PC-3 (cell line): ENCODE data around the gene ACAP3. TPM values are rescaled to one million over a fixed set of nuclear protein-coding genes. Genes with fewer than 3 reads are reported as not detected.
A peak's percentile ranks its signal among the peaks of the same experiment; 100 is the strongest.

Experiments
- ATAC-seq: fragments of 200-7000 bp; cut with Tn5 transposase; 2 replicates; pipeline ENCODE4 v1.9.1; 2020; ENCODE audit warnings: mild to moderate bottlenecking, moderate library complexity
- BruUV-seq: library from RNA; stranded (reverse); fragments of 400-500 nt; replicated peaks from 2 replicates; lab custom pipeline; 2021; lab: Mats Ljungman, UMichigan
- CTCF ChIA-PET: fragments of 300-600 bp; sonication (Branson Sonifier 250); formaldehyde crosslinking; loops from one replicate; lab custom pipeline; 2022; ENCODE audit warnings: antibody characterized with exemption; lab: Charles Lee
- POLR2A ChIA-PET: fragments of 300-600 bp; sonication (Branson Sonifier 250); formaldehyde crosslinking; loops from one replicate; lab custom pipeline; 2022; ENCODE audit warnings: antibody characterized with exemption; ENCODE audit not compliant: unreplicated experiment; lab: Charles Lee
- DNase-seq: peaks from one replicate; pipeline ENCODE4 v3.0.0-alpha.2; 2015
- H2AFZ ChIP-seq: fragments of 300-600 bp; sonication (generic); 2 replicates; pipeline ENCODE4 v1.6.0; 2016; ENCODE audit warnings: antibody characterized with exemption, low read length
- H3F3A ChIP-seq: fragments of 300-600 bp; sonication (generic); one replicate; pipeline ENCODE4 v1.6.0; 2017; ENCODE audit warnings: antibody characterized with exemption, low read length, control low read depth, mild to moderate bottlenecking; ENCODE audit not compliant: unreplicated experiment
- H3K27ac ChIP-seq: fragments of 300-600 bp; sonication (generic); 2 replicates; pipeline ENCODE4 v1.5.1; 2016; ENCODE audit warnings: mild to moderate bottlenecking, low read length
- H3K27me3 ChIP-seq: fragments of 300-600 bp; sonication (generic); 2 replicates; pipeline ENCODE4 v1.6.1; 2016; ENCODE audit warnings: low read length, mixed read lengths
- H3K36me3 ChIP-seq: fragments of 300-600 bp; sonication (generic); 2 replicates; pipeline ENCODE4 v1.6.1; 2016; ENCODE audit warnings: low read depth, mixed run types, low read length, mixed read lengths
- H3K4me1 ChIP-seq: fragments of 300-600 bp; sonication (generic); 2 replicates; pipeline ENCODE4 v1.5.1; 2016; ENCODE audit warnings: low read length; ENCODE audit not compliant: insufficient read depth
- H3K4me2 ChIP-seq: fragments of 300-600 bp; sonication (generic); 2 replicates; pipeline ENCODE4 v1.6.0; 2016; ENCODE audit warnings: low read length
- H3K4me3 ChIP-seq: fragments of 300-600 bp; sonication (generic); 2 replicates; pipeline ENCODE4 v1.5.1; 2016; ENCODE audit warnings: mild to moderate bottlenecking, low read length, mixed read lengths
- H3K79me2 ChIP-seq: fragments of 300-600 bp; sonication (generic); 2 replicates; pipeline ENCODE4 v1.6.1; 2017; ENCODE audit warnings: low read length, mixed read lengths
- H3K9ac ChIP-seq: fragments of 300-600 bp; sonication (generic); 2 replicates; pipeline ENCODE4 v1.6.0; 2016; ENCODE audit warnings: mild to moderate bottlenecking, low read length
- H3K9me2 ChIP-seq: fragments of 300-600 bp; sonication (generic); replicated peaks from 2 replicates; pipeline ENCODE4 v1.6.1; 2016; ENCODE audit warnings: mixed run types, low read length, mixed read lengths
- H3K9me3 ChIP-seq: fragments of 300-600 bp; sonication (generic); 2 replicates; pipeline ENCODE4 v1.6.1; 2016; ENCODE audit warnings: low read length, mixed read lengths
- H4K20me1 ChIP-seq: fragments of 300-600 bp; sonication (generic); 2 replicates; pipeline ENCODE4 v1.6.1; 2016; ENCODE audit warnings: low read length, mixed read lengths
- EZH2 ChIP-seq: fragments of 300-600 bp; sonication (generic); IDR thresholded peaks from one replicate; pipeline ENCODE4 v1.6.1; 2017; ENCODE audit warnings: antibody characterized with exemption, mild to moderate bottlenecking, low read length; ENCODE audit not compliant: unreplicated experiment
- EZH2phosphoT487 ChIP-seq: fragments of 300-600 bp; sonication (generic); IDR thresholded peaks from 2 replicates; pipeline ENCODE4 v1.6.1; 2018; ENCODE audit warnings: mild to moderate bottlenecking, antibody characterized with exemption, low read length, borderline replicate concordance
- intact Hi-C: fragments of 100-400 bp; cut with micrococcal nuclease; formaldehyde crosslinking; loops from 2 replicates; pipeline ENCODE4 v1.9.0; 2023
- total RNA-seq: library from RNA; depleted of rRNA; stranded (reverse); fragments of >200 nt; gene quantifications from 2 replicates; pipeline ENCODE4 v1.2.3, GENCODE V29; 2014
- TF ChIP-seq, protein P1 (sequence below): fragments of 300-600 bp; sonication (generic); conservative IDR thresholded peaks from 2 replicates; pipeline ENCODE4 v1.5.1; 2017; ENCODE audit warnings: antibody characterized with exemption, low read depth, mild to moderate bottlenecking, low read length

ACAP3 gene
- total RNA-seq, 1 experiment from 2014 or later, result 116 TPM

GRCh38 chr1:1259119-1259488 is 48.6 kb downstream of the ACAP3 start:
- peaks cover 59% of the 10 kb centered on the region for H3K79me2 ChIP-seq
- H3K36me3 ChIP-seq, result peaks cover 73% of the 10 kb centered on the region
- H3K9ac ChIP-seq, result no peak overlapping the region

DNA sequence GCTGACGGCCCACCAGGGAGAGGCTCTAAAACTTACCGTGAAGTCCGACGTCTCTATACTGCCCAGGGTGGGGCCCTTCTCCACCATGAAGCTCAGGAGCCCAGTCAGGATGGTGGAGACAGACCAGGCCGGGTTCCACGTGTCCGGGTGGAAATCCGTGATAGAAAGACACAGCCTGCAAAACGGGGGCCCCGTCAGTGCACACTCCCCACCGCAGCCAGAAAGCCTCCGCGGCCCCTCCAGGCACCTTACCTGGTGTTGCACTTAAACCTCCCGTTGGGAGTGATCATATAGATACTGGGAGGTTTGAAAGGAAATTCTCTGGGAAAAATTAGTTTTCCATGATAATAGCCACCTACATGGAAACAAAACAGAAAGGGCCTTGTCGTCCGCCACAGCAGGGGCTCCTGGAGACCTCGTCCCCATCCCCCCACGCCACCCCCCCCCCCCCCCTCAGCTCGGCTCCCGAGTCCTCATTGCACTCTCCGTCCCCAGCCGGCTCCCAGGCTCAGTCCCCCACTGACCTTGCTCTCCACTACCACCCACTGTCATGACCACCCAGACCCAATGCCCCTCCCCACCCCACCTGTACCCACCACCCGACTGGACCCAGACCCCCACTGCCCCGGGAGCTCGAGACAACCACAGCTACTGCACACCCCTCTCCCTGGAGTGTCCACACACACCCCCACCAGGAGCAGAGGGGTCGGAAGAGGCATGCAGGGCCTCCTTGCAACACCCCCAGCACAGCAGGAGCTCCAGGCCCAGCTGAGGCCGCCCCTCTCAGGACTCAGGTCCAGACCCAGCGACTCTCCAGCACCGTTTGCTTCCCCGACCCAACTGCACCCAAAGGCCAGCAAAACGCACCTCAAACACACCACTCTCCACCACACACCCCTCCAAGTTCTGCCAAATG is 50.5 kb downstream of the ACAP3 start:
- peaks cover 40% of the 10 kb centered on the region for H3K79me2 ChIP-seq
- H3K9me2 ChIP-seq, result no peaks in the 10 kb centered on the region
- BruUV-seq, result no TSS peak
- ATAC-seq (no peak), DNase-seq (no peak)
- no peak overlapping the region for H3K4me3 ChIP-seq
- TF ChIP-seq EZH2phosphoT487, result no peak
- no peak overlapping the region for H3K4me2 ChIP-seq
- H3K36me3 ChIP-seq, result peaks cover 69% of the 10 kb centered on the region
- no peak overlapping the region for H2AFZ ChIP-seq
- no peaks in the 10 kb centered on the region for H3F3A ChIP-seq
- H3K9me3 ChIP-seq, result no peaks in the 10 kb centered on the region
- intact Hi-C loops, result no loop called here
- CTCF ChIA-PET, result no interaction called here
- no peak overlapping the region for H3K9ac ChIP-seq
- peaks cover 12% of the 10 kb centered on the region for H3K4me1 ChIP-seq
- H3K27ac ChIP-seq, result no peak overlapping the region
- no peaks in the 10 kb centered on the region for H4K20me1 ChIP-seq
- no peaks in the 10 kb centered on the region for H3K27me3 ChIP-seq
- POLR2A ChIA-PET, result no interaction called here

More at GRCh38 chr1:1259119-1259488, 48.6 kb downstream of the ACAP3 start:
- ChIA-PET POLR2A (interaction anchor here (0.6 kb wide), 1 partner anchor 140 kb away, joined by 3 read pairs; no protein-coding TSS in a partner anchor), CTCF (interaction anchor here (1.1 kb wide), 1 partner anchor 33 kb away, joined by 5 read pairs; no protein-coding TSS in a partner anchor)
- intact Hi-C loops, result no loop called here
- Histone ChIP-seq H3K4me2 (no peak overlapping the region), H3K27me3 (no peaks in the 10 kb centered on the region), H3F3A (no peaks in the 10 kb centered on the region), H3K4me3 (no peak overlapping the region), H3K4me1 (peaks cover 14% of the 10 kb centered on the region), H3K9me2 (no peaks in the 10 kb centered on the region), H4K20me1 (no peaks in the 10 kb centered on the region), H2AFZ (no peak overlapping the region), H3K27ac (peak overlapping the region; percentile 10; the same call in 1 of the 2 replicates), H3K9me3 (no peaks in the 10 kb centered on the region)
- TF ChIP-seq, protein P1, sequence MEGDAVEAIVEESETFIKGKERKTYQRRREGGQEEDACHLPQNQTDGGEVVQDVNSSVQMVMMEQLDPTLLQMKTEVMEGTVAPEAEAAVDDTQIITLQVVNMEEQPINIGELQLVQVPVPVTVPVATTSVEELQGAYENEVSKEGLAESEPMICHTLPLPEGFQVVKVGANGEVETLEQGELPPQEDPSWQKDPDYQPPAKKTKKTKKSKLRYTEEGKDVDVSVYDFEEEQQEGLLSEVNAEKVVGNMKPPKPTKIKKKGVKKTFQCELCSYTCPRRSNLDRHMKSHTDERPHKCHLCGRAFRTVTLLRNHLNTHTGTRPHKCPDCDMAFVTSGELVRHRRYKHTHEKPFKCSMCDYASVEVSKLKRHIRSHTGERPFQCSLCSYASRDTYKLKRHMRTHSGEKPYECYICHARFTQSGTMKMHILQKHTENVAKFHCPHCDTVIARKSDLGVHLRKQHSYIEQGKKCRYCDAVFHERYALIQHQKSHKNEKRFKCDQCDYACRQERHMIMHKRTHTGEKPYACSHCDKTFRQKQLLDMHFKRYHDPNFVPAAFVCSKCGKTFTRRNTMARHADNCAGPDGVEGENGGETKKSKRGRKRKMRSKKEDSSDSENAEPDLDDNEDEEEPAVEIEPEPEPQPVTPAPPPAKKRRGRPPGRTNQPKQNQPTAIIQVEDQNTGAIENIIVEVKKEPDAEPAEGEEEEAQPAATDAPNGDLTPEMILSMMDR, result no peak
- no peak for TF ChIP-seq EZH2
- no peak for TF ChIP-seq EZH2phosphoT487
- no TSS peak for BruUV-seq
- DNase-seq (no peak), ATAC-seq (no peak)

- Histone ChIP-seq H3K36me3 (peaks cover 59% of the 10 kb centered on the region), H3K27me3 (no peaks in the 10 kb centered on the region), H2AFZ (no peak overlapping the region), H3K79me2 (peaks cover 28% of the 10 kb centered on the region; the same call in 1 of the 2 replicates), H3K27ac (no peak overlapping the region), H3K4me2 (no peak overlapping the region), H3K4me1 (peaks cover 12% of the 10 kb centered on the region), H3F3A (no peaks in the 10 kb centered on the region), H3K9me2 (no peaks in the 10 kb centered on the region), H3K4me3 (no peak overlapping the region), H3K9me3 (no peaks in the 10 kb centered on the region), H3K9ac (no peak overlapping the region), H4K20me1 (no peaks in the 10 kb centered on the region)
- no TSS peak for BruUV-seq
- no peak for TF ChIP-seq EZH2phosphoT487
- TF ChIP-seq, protein P1, result no peak
- no peak for TF ChIP-seq EZH2
- ATAC-seq, result no peak
- no peak for DNase-seq
- ChIA-PET CTCF (no interaction called here), POLR2A (no interaction called here)
- intact Hi-C loops, result no loop called here
These were observed 52.1 kb downstream of the ACAP3 start for GRCh38 chr1:1255611-1256010.
